DMS114 treated with DMSO at 0.1 percent for 48 hours (cell line): ENCODE results near the gene APBA2.

ENCODE experiments used
- DNase-seq: peaks from one replicate; lab custom pipeline; 2025; ENCODE audit not compliant: unreplicated experiment; lab: John Stamatoyannopoulos, UW

APBA2 gene

DNA sequence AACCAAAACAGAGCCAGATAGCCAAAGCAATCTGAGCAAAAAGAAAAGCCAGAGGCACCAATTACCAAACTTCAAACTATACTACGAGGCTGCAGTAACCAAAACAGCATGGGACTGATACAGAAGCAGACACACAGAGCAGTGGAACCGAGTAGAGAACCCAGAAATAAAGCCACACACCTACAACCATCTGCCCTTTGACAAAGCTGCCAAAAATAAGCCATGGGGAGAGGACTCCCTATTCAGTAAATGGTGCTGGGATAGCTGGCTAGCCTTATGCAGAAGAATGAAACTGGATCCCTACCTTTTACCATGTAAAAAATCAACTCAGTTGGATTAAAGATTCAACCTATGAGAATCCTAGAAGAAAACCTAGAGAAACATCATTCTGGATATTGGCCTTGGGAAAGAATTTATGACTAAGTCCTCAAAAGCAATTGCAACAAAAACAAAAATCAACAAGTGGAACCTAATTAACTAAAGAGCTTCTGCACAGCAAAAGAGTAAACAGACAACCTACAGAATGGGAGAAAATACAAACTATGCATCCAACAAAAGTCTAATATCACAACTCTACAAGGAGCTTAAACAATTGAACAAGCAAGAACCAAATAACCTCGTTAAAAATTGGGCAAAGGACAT, 95.1 kb downstream of the APBA2 start:
- DNase-seq = no peak

DNA sequence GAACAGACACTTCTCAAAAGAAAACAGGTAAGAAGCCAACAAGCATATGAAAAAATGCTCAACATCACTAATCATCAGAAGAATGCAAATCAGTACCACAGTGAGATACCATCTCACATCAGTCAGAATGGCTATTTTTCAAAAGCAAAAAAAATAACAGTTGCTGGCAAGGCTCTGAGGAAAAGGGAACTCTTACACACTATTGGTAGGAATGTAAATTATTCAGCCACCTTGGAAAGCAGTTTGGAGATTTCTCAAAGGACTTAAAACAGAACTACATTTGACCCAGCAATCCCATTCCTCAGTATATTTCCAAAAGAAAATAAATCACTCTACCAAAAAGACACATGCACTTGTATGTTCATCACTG, 95.6 kb downstream of the APBA2 start:
- no peak for DNase-seq

DNA sequence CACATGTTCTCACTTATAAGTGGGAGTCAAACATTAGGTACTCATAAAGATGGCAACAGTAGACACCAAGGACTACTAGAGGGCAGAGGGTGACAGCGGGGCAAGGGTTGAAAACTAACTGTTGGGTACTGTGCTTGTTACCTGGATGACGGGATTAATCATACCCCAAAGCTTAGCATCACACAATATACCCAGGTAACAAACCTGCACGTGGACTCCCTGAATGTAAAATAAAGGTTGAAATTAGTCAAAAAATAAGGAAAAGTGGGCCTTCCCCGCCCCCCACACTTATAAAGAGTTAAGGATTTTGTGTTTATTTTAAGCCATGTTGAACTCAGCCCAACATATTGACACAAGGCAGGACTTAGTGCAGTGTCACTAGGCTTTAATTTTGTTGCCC, 96.1 kb downstream of the APBA2 start:
- DNase-seq = no peak

DNA sequence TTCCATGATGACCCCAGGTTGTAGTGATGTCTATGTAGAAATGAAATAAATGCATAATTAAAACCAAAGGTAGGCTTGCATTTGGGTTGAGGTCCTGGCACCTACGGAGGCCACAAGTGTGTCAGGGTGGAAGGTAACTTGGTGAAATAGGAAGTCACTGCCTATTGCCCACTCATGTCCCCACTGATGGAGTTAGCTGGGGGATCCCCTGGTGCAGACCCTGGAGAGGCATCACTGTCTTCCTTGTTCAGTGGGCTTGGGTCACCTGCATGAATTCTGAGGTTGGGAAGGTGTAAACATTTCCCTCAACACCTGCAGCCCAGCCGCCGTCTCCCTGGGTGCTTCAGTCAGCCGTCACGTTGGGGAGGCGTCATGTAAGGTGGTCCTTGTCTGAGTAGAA, 97.1 kb downstream of the APBA2 start:
- no peak for DNase-seq

DNA sequence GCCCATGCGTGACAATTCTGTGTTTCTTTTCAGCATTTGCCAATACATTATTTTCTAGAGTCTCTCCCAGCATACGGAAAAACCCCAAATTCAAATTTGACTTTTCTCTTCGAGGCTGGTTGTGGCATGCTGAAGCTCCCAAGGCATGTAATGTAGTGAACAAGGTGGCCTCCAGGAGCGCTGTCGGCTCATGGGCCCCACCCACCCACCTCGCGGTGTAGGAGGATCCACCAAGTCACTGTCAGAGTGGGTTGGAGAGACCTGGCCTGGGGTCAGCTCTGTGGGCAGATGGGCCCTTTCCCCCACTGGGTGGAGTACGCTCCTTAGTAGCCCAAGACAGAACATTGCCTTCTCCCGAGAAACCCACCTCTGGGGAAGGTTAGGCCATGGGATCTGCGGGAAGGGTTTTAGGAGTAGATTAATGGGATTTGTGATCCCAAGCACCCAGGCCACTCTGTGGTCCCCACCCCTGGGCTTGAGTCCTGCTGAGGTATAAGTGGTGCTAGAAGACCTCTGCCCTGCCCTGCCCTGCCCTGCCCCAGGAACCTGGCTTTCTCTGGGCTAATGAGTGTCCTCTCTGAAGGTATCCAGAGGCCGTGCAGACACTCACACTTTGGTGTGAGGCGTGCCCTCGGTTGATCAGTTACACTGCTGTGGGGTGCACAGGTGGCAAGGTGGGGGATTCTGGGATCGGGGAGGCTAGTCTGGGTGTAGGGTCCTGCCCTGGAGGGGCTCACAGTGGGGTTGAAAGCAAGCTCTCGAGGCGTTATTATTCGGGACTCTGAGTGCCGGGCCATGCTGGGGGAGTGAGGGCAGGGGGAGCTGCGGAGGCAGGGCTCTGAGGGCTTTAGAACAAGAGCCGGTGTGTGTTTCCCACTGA, 97.9 kb downstream of the APBA2 start:
- DNase-seq = no peak

DNA sequence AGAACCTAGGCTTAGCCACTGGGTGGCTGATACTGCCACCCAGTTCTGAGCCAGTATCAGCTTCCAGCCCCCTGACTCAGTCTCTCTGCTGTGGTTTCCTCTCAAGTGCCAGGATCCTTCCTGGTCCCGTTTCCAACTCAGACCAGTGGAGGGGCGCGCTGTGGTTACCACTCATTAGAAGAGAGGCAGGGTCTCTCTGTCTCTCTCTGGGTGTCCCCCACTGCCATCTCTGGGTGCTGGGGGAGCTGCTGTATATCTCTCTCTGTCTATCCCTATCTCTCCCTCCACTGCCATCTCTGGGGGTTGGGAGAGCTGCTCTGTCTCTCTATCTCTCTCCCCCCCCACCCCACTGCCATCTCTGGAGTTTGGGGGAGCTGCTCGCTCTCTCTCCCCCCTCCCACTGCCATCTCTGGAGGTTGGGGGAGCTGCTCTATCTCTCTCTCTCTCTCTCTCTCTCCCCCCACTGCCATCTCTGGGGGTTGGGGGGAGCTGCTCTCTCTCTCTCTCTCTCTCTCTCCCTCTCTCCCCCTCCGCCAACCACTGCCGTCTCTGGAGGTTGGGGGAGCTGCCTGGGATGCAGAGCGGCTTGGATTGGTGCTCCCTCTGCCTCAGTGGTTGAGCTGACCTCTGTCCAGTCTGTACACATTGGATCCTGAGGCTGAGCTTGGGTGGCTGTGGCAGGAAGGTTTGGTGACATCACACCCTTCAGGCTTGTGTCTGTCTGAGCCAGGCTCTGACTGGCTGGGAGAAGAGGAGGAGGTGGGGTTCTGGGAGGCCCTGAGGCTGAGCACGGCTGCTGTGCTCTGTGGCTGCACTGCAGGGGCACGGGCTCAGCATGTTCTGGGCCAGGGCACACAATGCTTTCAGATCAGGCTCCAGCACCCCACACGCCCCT, 98.9 kb downstream of the APBA2 start:
- DNase-seq = no peak

DNA sequence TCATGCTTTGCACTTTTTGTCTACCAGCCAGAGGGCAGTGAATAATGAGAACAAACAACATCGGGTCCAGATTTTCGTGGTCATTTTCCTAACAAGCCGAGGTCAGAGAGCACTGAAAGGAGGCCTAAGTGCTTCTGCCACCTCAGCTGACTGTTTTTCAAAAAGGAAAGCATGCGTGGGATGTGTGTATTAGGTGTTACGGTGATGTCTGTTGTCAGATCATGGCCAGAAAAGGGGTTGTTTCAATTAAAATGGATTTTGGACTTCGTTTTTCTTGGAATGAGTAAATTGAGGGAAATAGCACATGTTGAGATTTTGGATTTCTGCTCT, 99.5 kb downstream of the APBA2 start:
- no peak for DNase-seq

DNA sequence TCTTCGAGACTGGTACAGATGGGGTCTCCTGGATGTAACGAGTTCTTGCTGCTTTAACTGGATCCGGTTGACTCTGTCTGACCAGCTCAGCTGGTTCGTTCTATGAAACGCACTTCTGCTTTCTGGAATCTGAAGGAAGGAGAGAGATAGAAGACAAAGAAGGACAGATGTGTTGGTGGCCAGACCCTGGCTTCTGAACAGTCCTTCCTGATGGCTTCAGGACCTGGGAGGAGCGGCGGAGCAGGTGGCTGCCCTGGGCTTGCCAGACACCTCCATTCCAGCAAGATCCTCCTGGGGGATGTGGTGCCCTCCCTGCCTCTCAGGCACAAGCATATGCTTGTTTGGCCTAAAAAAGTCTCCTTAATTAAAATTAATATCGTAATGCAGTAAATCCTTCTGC, 99.9 kb downstream of the APBA2 start:
- DNase-seq = no peak

DNA sequence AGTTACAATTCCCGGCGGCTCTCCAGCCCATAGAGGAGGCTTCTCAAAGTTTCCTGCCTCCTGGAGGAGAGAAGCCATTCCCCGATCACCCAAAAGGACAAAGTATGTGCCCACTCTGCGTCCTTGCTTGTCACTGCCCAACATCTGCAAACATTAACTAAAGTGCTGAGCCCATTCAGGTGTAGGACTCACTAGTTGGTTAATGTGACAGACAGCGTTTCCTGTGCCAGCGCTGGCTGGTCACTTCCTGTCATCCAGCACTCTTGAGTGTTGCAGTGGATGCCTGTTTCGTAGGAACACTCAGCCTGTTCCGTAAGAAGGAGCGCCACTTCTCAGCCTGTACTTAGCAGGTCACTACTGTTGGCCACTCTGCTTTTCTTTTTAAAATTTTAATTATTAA, 100.3 kb downstream of the APBA2 start:
- no peak for DNase-seq

DNA sequence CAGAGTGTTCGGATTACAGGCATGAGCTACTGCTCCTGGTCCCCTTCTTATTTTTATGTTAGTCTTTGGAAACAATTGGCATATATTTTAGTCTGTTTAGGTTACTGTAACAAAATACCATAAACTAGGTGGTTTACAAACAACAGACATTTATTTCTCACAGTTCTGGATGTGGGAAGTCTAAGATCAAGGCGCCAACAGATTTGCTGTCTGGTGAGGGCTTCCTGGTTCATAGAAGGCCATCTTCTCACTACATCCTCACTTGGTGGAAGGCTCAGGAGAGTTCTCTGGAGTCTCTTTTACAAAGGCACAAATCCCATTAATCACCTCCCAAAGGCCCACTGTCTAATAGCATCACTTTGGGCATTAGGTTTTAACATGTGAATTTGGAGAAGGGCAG, 101.0 kb downstream of the APBA2 start:
- DNase-seq = no peak

DNA sequence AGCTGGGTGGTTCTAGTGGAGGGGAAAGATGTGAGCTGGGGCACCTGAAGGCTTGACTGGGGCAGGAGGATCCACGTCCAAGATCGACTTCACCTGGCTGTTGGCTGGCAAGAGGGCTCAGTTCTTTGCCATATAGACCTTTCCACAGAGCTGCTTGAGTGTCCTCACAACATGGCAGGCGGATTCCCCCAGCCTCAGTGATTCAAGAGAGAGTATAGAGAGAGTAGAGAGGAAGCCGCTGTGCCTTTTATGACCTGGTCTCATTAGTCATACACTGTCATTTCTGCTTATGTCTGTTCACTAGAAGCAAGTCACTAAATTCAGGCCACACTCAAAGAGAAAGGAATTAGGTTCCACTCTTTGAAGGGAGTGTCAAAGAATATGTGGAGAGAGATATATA, 101.6 kb downstream of the APBA2 start:
- DNase-seq = no peak

DNA sequence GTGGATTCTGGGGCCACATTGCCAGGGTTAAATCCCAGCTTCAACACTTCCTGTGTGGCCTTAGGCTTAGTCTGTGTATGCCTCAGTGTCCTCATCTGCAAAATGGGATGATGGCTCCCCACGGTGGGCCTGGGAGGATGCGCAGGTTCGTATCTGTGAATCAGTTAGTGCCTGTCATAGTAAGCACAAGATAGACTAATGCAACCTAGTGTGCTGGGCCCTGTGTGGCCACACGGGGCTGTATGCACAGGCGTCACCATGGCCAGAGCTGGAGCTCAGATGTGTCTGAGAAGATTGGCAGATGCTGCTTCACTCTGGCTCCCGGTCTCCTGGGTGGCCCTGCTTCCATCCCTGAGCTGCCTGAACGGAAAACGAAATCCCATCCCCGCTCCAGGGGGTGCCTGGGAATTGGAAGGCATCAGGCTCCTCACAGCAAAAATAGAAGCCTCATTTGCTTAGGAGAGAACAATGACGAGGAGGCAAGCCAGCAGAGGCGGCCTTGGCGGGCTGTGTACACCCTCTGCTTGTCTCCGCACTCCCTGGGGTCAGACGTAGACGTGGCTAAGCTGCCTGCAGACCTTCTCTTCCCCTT, 103.6 kb downstream of the APBA2 start:
- DNase-seq = no peak

DNA sequence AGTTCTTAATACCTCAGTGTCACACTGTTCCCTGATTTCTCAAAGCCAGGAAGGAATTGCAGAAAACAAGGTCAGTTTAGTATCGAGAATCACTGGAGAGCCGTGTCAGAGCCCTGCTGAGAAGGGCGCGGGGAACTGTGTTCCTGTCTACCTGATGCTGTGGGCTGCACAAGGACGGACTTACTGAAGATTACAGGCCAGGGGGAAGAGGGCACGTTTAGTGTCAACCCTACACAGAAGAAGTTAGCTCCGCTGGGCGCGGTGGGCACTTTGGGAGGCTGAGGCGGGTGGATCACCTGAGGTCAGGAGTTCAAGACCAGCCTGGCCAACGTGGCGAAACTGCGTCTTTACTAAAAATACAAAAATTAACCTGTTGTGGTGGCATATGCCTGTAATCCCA, 104.1 kb downstream of the APBA2 start:
- no peak for DNase-seq

DNA sequence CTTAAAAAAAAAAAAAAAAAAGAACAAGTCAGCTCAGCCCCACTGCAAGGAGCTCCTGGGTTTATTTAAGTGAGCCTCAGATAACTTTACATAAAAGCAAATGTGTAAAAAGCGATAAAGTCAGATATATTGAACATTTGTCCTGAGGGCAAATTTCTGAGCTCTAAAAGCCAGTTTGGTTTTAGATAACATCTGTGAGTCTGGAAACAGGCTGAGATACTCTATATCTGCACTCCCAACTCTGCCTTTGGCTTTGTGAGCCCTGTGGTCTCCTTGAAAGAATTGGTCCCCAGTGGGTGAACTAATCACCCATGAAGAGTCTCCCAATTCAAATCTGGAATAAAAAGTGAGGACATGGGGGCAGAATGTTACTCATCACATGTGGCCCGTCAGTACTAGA, 104.6 kb downstream of the APBA2 start:
- no peak for DNase-seq

DNA sequence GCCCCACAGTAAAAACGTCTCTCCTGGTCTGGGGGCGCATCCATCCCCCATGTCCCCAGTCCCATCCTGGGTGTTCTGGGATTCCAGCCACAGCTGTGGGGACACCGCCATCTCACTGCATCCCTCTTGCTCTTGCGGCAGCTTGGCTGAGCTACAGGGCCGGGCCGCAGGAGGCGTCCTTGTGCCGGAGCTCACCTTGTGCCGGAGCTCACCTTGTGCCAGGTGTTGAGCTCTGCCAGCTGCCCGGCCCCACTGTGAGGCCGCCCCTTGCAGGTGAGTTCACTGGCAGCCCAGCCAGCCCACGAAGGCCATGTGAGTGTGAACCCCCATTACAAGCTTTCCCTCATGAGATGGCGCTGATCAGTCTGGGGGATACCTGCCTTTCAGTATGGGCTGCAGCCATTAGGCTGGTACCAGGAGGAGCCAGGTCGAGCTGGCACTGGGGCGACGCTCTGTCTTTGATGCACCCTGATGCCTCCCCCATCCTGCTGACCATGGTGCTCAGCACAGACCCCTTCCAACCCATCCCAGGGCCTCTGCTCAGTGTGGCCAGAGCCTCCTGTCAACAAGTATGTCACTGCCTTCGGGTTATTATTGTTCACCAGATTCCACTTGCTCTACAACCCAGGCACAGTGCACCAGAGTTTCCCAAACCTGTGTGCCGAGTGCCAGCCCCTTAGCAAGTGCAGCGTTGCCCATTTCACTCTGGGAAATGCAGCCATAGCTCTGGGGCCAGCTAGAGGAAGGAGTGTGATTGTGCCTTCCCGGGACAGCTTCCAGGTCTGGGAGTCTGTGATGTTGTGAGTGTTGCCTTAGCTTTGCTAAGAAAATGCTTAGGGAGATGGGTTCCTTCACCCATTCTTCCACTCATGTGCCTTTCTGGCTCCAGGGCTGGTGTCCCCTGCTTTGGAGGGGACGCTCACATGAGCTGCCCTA, 105.7 kb downstream of the APBA2 start:
- DNase-seq = no peak

DNA sequence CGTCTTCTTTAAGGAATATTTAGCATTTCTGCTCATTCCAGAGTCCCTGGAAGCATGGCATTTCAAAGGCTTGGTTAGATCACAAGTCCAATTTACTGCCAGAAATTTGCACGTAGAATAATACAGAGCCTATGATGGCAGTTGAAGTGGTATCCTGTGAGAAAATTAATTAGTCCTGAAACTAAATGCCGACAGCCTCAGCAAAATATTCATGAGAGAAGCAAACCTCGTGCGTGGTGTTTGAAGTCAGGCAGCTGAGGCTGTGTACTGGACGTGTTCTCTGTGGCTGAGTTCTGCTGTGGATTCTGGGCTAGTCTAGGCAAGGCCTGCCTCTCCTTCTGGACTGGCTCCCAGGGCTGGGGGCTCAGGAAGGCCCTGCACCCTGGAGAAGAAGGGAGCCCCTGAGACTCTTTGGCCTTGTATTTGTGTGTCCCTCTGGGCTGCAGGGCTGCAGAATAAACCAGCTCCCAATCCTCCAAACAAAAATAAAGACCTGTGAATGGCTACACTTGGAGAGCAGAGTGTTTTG, 106.6 kb downstream of the APBA2 start:
- no peak for DNase-seq

DNA sequence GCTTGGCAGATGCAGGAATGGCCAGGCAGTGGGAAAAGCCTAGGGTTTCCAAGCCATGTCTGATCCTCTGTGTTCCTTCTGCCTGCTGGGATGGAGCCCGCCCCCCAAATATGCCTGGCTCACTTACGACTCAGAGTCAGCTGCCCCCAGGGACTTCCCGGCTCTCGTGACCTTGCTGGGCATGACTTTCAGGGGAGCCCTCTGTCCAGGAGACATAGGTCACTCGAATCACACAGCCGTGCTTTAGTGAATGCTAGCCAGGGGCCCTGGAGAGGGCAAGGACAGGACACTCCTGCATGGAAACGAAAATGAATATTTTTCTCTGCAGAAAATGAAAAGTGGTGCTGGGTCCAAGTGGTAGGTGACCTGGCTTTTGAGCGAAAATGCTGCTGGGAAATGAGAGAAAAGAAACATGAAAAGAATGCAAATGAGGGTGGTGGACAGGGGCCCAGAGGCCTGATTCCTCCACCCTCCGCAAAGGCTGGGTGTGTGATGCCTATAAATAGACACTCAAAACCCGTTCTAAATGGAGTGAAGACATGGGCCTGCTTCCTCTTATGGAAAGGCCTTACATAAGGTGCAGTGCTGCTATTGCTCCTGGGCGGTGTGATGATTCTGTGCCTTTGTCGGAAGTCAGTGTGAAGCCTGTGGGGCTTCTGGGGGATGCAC, 107.4 kb downstream of the APBA2 start:
- no peak for DNase-seq

DNA sequence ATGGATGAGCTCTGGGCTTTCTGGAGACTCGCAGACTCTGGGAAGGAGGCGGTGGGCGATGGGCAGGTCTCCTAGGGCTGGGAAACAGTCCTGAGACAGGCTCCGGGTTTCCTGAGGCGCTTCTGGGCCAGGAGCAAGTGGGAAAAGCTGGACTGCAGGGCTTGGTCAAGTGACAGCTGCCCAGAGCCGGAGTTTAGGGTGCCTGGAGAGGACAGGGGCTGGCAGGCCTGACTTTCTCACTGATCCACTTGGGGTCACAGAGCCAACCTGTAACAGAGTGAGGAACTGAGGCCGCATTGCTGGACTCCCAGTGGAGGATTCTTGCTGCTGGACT, 107.9 kb downstream of the APBA2 start:
- no peak for DNase-seq

DNA sequence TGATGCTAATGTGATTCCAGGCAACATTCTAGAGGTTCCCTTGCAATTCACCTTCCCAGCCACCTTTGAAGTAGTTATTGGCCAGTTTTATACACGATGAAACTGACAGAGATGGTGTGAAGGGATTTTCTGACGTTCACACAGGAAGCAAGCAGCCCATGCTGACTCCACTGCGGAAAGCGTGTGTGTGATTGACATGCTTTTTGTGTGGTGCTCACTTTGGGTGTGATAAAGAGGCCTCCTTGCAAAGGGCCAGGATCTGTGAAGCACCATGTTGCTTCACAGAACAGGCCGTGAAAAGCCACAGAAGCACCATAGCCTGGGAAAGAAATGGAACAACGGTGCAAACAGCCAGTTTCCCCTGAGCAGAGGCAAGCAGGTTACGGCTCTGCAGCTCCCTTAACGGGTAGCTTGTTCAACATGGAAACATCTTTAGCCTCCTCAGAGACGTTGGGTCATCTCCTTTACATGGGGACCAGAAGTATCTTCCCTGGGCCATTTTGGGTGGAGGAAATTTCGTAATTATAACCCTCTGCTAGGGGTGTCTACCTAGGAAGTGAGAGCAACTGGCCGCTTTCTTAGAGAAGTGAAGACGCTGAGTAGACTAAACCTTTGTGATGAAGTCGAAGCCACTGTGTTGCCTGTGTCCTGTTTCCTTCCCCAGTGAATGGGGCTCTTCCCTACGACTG, 108.5 kb downstream of the APBA2 start:
- no peak for DNase-seq
